PC-3 (cell line): ENCODE measurements around the gene MLLT3. TPM values are rescaled to one million over a fixed set of nuclear protein-coding genes. Genes with fewer than 3 reads are reported as not detected.

Experiments
- ATAC-seq: fragments of 200-7000 bp; cut with Tn5 transposase; 2 replicates; pipeline ENCODE4 v1.9.1; 2020; ENCODE audit warnings: mild to moderate bottlenecking, moderate library complexity
- BruUV-seq: library from RNA; stranded (reverse); fragments of 400-500 nt; replicated peaks from 2 replicates; lab custom pipeline; 2021; lab: Mats Ljungman, UMichigan
- CTCF ChIA-PET: fragments of 300-600 bp; sonication (Branson Sonifier 250); formaldehyde crosslinking; loops from one replicate; lab custom pipeline; 2022; ENCODE audit warnings: antibody characterized with exemption; lab: Charles Lee
- POLR2A ChIA-PET: fragments of 300-600 bp; sonication (Branson Sonifier 250); formaldehyde crosslinking; loops from one replicate; lab custom pipeline; 2022; ENCODE audit warnings: antibody characterized with exemption; ENCODE audit not compliant: unreplicated experiment; lab: Charles Lee
- DNase-seq: peaks from one replicate; pipeline ENCODE4 v3.0.0-alpha.2; 2015
- H2AFZ ChIP-seq: fragments of 300-600 bp; sonication (generic); 2 replicates; pipeline ENCODE4 v1.6.0; 2016; ENCODE audit warnings: antibody characterized with exemption, low read length
- H3F3A ChIP-seq: fragments of 300-600 bp; sonication (generic); one replicate; pipeline ENCODE4 v1.6.0; 2017; ENCODE audit warnings: antibody characterized with exemption, low read length, control low read depth, mild to moderate bottlenecking; ENCODE audit not compliant: unreplicated experiment
- H3K27ac ChIP-seq: fragments of 300-600 bp; sonication (generic); 2 replicates; pipeline ENCODE4 v1.5.1; 2016; ENCODE audit warnings: mild to moderate bottlenecking, low read length
- H3K27me3 ChIP-seq: fragments of 300-600 bp; sonication (generic); 2 replicates; pipeline ENCODE4 v1.6.1; 2016; ENCODE audit warnings: low read length, mixed read lengths
- H3K36me3 ChIP-seq: fragments of 300-600 bp; sonication (generic); 2 replicates; pipeline ENCODE4 v1.6.1; 2016; ENCODE audit warnings: low read depth, mixed run types, low read length, mixed read lengths
- H3K4me1 ChIP-seq: fragments of 300-600 bp; sonication (generic); 2 replicates; pipeline ENCODE4 v1.5.1; 2016; ENCODE audit warnings: low read length; ENCODE audit not compliant: insufficient read depth
- H3K4me2 ChIP-seq: fragments of 300-600 bp; sonication (generic); 2 replicates; pipeline ENCODE4 v1.6.0; 2016; ENCODE audit warnings: low read length
- H3K4me3 ChIP-seq: fragments of 300-600 bp; sonication (generic); 2 replicates; pipeline ENCODE4 v1.5.1; 2016; ENCODE audit warnings: mild to moderate bottlenecking, low read length, mixed read lengths
- H3K79me2 ChIP-seq: fragments of 300-600 bp; sonication (generic); 2 replicates; pipeline ENCODE4 v1.6.1; 2017; ENCODE audit warnings: low read length, mixed read lengths
- H3K9ac ChIP-seq: fragments of 300-600 bp; sonication (generic); 2 replicates; pipeline ENCODE4 v1.6.0; 2016; ENCODE audit warnings: mild to moderate bottlenecking, low read length
- H3K9me2 ChIP-seq: fragments of 300-600 bp; sonication (generic); replicated peaks from 2 replicates; pipeline ENCODE4 v1.6.1; 2016; ENCODE audit warnings: mixed run types, low read length, mixed read lengths
- H3K9me3 ChIP-seq: fragments of 300-600 bp; sonication (generic); 2 replicates; pipeline ENCODE4 v1.6.1; 2016; ENCODE audit warnings: low read length, mixed read lengths
- H4K20me1 ChIP-seq: fragments of 300-600 bp; sonication (generic); 2 replicates; pipeline ENCODE4 v1.6.1; 2016; ENCODE audit warnings: low read length, mixed read lengths
- CTCF ChIP-seq: fragments of 300-600 bp; sonication (generic); conservative IDR thresholded peaks from 2 replicates; pipeline ENCODE4 v1.5.1; 2017; ENCODE audit warnings: antibody characterized with exemption, low read depth, mild to moderate bottlenecking, low read length
- EZH2 ChIP-seq: fragments of 300-600 bp; sonication (generic); IDR thresholded peaks from one replicate; pipeline ENCODE4 v1.6.1; 2017; ENCODE audit warnings: antibody characterized with exemption, mild to moderate bottlenecking, low read length; ENCODE audit not compliant: unreplicated experiment
- EZH2phosphoT487 ChIP-seq: fragments of 300-600 bp; sonication (generic); IDR thresholded peaks from 2 replicates; pipeline ENCODE4 v1.6.1; 2018; ENCODE audit warnings: mild to moderate bottlenecking, antibody characterized with exemption, low read length, borderline replicate concordance
- intact Hi-C: fragments of 100-400 bp; cut with micrococcal nuclease; formaldehyde crosslinking; loops from 2 replicates; pipeline ENCODE4 v1.9.0; 2023
- total RNA-seq: library from RNA; depleted of rRNA; stranded (reverse); fragments of >200 nt; gene quantifications from 2 replicates; pipeline ENCODE4 v1.2.3, GENCODE V29; 2014

Gene MLLT3
- total RNA-seq, 1 experiment from 2014 or later, result 7.1 TPM

DNA sequence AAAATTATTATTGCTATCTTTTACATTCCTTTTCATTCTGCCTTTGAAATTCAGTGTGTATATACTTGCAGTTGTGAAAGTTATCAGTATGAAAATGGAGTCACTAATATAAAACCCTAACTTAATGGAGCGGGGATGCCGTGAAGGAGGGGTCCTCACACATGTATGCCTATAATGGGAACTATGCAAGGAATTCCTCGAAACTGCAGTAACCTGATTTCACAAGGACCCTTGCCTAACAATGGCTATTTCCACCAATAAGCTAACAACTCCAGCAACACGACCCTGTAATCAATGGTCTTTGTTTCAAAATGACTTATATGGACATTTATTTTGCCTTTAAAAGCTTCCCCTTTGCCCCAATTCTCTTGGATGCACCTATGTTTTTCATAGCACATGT lies 12.6 kb upstream of the MLLT3 start:
- intact Hi-C loops, result no loop called here
- H3K36me3 ChIP-seq, result no peaks in the 10 kb centered on the region
- ATAC-seq, result no peak
- H2AFZ ChIP-seq, result no peak overlapping the region
- H3K9ac ChIP-seq, result no peak overlapping the region
- H3F3A ChIP-seq, result no peaks in the 10 kb centered on the region
- H3K79me2 ChIP-seq, result no peaks in the 10 kb centered on the region
- H3K4me2 ChIP-seq, result no peak overlapping the region
- BruUV-seq, result no TSS peak
- H4K20me1 ChIP-seq, result no peaks in the 10 kb centered on the region
- TF ChIP-seq EZH2 (no peak), EZH2phosphoT487 (no peak), CTCF (no peak)
- no peaks in the 10 kb centered on the region for H3K9me2 ChIP-seq
- ChIA-PET POLR2A (no interaction called here), CTCF (no interaction called here)
- H3K4me1 ChIP-seq, result 0 out of 2 replicates have a peak, but pooled peaks cover 5% of the 10 kb centered on the region
- no peak overlapping the region for H3K4me3 ChIP-seq
- H3K9me3 ChIP-seq, result no peaks in the 10 kb centered on the region
- no peak for DNase-seq
- no peaks in the 10 kb centered on the region for H3K27me3 ChIP-seq
- H3K27ac ChIP-seq, result no peak overlapping the region

DNA sequence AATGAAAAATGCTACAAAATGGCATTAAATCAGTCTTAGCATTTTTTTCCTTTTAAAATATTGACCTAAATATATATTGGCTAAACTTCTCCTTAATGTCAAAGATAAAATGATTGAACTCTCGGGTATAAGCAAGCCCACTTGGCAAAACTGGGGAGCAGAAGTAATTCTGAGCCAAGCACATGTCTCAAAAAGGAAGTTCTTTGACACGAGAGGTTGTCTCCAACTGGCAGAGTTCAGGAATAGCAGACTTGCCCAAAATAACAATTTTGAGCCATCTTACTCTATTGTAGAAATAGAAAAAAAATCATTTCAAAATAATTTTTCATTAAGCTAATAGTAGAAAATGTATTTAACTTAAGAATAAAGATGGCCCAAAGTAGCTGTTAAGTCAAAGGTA lies 10.4 kb upstream of the MLLT3 start:
- Histone ChIP-seq H2AFZ (no peak overlapping the region), H4K20me1 (no peaks in the 10 kb centered on the region), H3K4me2 (no peak overlapping the region), H3K36me3 (no peaks in the 10 kb centered on the region), H3K27ac (no peak overlapping the region), H3K9me3 (no peaks in the 10 kb centered on the region), H3K4me3 (no peak overlapping the region), H3F3A (no peaks in the 10 kb centered on the region), H3K9ac (no peak overlapping the region), H3K79me2 (no peaks in the 10 kb centered on the region), H3K9me2 (no peaks in the 10 kb centered on the region), H3K4me1 (0 out of 2 replicates have a peak, but pooled peaks cover 5% of the 10 kb centered on the region), H3K27me3 (no peaks in the 10 kb centered on the region)
- TF ChIP-seq CTCF (no peak), EZH2phosphoT487 (no peak), EZH2 (no peak)
- ChIA-PET CTCF (no interaction called here), POLR2A (no interaction called here)
- DNase-seq (no peak), ATAC-seq (no peak)
- no TSS peak for BruUV-seq
- intact Hi-C loops, result no loop called here

GRCh38 chr9:20630241-20630943 lies 8.1 kb upstream of the MLLT3 start:
- Histone ChIP-seq H3K9me2 (no peaks in the 10 kb centered on the region), H3K9ac (no peak overlapping the region), H2AFZ (no peak overlapping the region), H3K4me1 (0 out of 2 replicates have a peak, but pooled peaks cover 5% of the 10 kb centered on the region), H3K4me2 (no peak overlapping the region), H4K20me1 (no peaks in the 10 kb centered on the region), H3F3A (no peaks in the 10 kb centered on the region), H3K9me3 (no peaks in the 10 kb centered on the region), H3K36me3 (no peaks in the 10 kb centered on the region), H3K27me3 (no peaks in the 10 kb centered on the region), H3K79me2 (no peaks in the 10 kb centered on the region), H3K27ac (no peak overlapping the region), H3K4me3 (no peak overlapping the region)
- intact Hi-C loops, result no loop called here
- ChIA-PET CTCF (no interaction called here), POLR2A (no interaction called here)
- ATAC-seq, result no peak
- DNase-seq, result no peak
- no peak for TF ChIP-seq CTCF
- TF ChIP-seq EZH2, result no peak
- no peak for TF ChIP-seq EZH2phosphoT487
- BruUV-seq, result no TSS peak
